NCI-H82 (cell line): ENCODE results near the gene TRAF6.
A peak's percentile ranks its signal among the peaks of the same experiment; 100 is the strongest.
"Not testable (repeated sequence)": the region's sequence is repeated elsewhere in the genome, so short reads cannot be mapped to it uniquely, and the experiment has no call there.

ENCODE experiments used
- DNase-seq: peaks from one replicate; lab custom pipeline; 2025; lab: John Stamatoyannopoulos, UW

The TRAF6 gene

GRCh38 chr11:36509694-36510593 is at the start of gene TRAF6:
TSS of gene TRAF6 (minus strand) at chr11:36510272. CDS start at chr11:36501515, 8,757 bp downstream.
- peak; percentile 85 for DNase-seq

- DNase-seq, result no peak
Observed at GRCh38 chr11:36558571-36559413, 48.7 kb upstream of the TRAF6 start.

GRCh38 chr11:36557991-36558390 is 47.9 kb upstream of the TRAF6 start:
- no peak for DNase-seq

GRCh38 chr11:36557390-36557789 is 47.3 kb upstream of the TRAF6 start:
- not testable (repeated sequence) for DNase-seq

GRCh38 chr11:36550385-36551115 is 40.5 kb upstream of the TRAF6 start:
- no peak for DNase-seq

GRCh38 chr11:36540998-36541397 is 30.9 kb upstream of the TRAF6 start:
- peak; percentile 85 for DNase-seq

- no peak for DNase-seq
Observed at GRCh38 chr11:36534276-36534840, 24.3 kb upstream of the TRAF6 start.

- DNase-seq, result peak; percentile 2
Observed at GRCh38 chr11:36532941-36533601, 23.0 kb upstream of the TRAF6 start.

GRCh38 chr11:36530840-36531239 is 20.8 kb upstream of the TRAF6 start:
- DNase-seq, result no peak

- DNase-seq, result no peak
Observed at GRCh38 chr11:36513965-36514364, 3.9 kb upstream of the TRAF6 start.

- DNase-seq, result no peak
Observed at GRCh38 chr11:36512016-36512415, 1.9 kb upstream of the TRAF6 start.

- DNase-seq, result not testable (repeated sequence)
Observed at GRCh38 chr11:36511062-36511461, 990 bp upstream of the TRAF6 start.

GRCh38 chr11:36510594-36510942 is 496 bp upstream of the TRAF6 start:
- no peak for DNase-seq

- DNase-seq, result peak; percentile 21
Observed at GRCh38 chr11:36509201-36509639, 852 bp downstream of the TRAF6 start.

GRCh38 chr11:36508743-36509142 is 1.3 kb downstream of the TRAF6 start:
- no peak for DNase-seq

- no peak for DNase-seq
Observed at GRCh38 chr11:36507824-36508489, 2.1 kb downstream of the TRAF6 start.

GRCh38 chr11:36501236-36501635 is 8.8 kb downstream of the TRAF6 start:
- no peak for DNase-seq

GRCh38 chr11:36500315-36500721 is 9.8 kb downstream of the TRAF6 start:
- no peak for DNase-seq

GRCh38 chr11:36499315-36499714 is 10.8 kb downstream of the TRAF6 start:
- no peak for DNase-seq

- no peak for DNase-seq
Observed at GRCh38 chr11:36498721-36499120, 11.4 kb downstream of the TRAF6 start.

- no peak for DNase-seq
Observed at GRCh38 chr11:36493332-36493731, 16.7 kb downstream of the TRAF6 start.
